ENCODE measurements around the gene LRRK2. TPM values are rescaled to one million over a fixed set of nuclear protein-coding genes. Genes with fewer than 3 reads are reported as not detected.

The LRRK2 gene
- total and polyA plus RNA-seq, 2 of the 8 experiments (the other 6 are each of a cell fraction or from before 2014, with no cell fraction given) = 0.06 to 0.13 TPM

DNA sequence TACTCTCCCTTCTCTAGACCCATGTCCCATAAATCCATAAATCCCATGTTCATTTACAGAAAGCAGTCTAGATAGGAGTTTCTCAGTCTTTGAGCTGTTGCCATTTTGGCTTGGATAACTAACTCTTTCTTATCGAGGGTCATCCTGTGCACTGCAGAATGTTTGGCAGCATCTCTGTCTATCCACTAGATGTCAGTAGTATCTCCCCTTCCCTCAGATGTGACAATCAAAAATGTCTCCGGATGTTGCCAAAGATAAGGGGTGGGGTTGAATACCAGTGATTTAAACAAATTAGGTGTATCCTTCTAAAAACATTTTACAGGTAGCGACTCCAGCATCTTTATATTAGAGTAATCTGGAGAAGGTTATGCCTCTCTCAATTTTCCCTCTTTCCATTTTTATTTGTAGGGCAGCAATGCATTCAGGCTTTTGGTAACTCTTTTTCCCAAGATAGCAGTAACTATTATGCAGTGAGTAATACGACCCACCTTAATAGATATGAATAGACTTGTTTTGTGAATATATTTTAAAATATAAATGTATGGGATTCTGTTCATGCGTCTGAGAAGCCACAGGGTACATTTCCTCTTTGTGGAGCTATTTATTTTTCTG, 100.7 kb downstream of the LRRK2 start (continued):
- TF ChIP-seq ASH2L (IDR thresholded peaks at IDR 0.05; ENCODE audit: low read length) (no peak), POU5F1 (IDR thresholded peaks at IDR 0.05; ENCODE audit: low read depth, low read length) (no peak), SP4 (IDR thresholded peaks at IDR 0.05; ENCODE audit: low read length) (no peak), CEBPB (IDR thresholded peaks at IDR 0.05; ENCODE audit: low read depth, low read length) (0 out of 2 replicates have a peak, but pooled peaks have one; percentile 1), SIRT6 (IDR thresholded peaks at IDR 0.05; ENCODE audit: low read length) (no peak)
